ENCODE data around the gene SMIM20. TPM values are rescaled to one million over a fixed set of nuclear protein-coding genes. Genes with fewer than 3 reads are reported as not detected.

The SMIM20 gene
- total and polyA plus RNA-seq, 4 donors: 11.1 to 25.0 (median 20.4) TPM

- H3K27me3 ChIP-seq (ENCODE audit: control insufficient read depth in 4 of 4, insufficient read depth in 4 of 4, low read length in 3 of 4): no peaks in the 10 kb centered on the region
- no peaks in the 10 kb centered on the region for H3K9me3 ChIP-seq (ENCODE audit: control insufficient read depth in 4 of 4, low read length in 3 of 4)
- H3K36me3 ChIP-seq (ENCODE audit: control insufficient read depth in 4 of 4, insufficient read depth in 3 of 4, low read depth in 1 of 4, low read length in 3 of 4): no peaks in the 10 kb centered on the region
- TF ChIP-seq ZBTB33 (IDR thresholded peaks at IDR 0.05): no peak
- TF ChIP-seq YY1 (IDR thresholded peaks at IDR 0.05): no peak
- no peak for TF ChIP-seq SP1 (IDR thresholded peaks at IDR 0.05)
- TF ChIP-seq MAX (IDR thresholded peaks at IDR 0.05): no peak
- no peak for TF ChIP-seq NR2F2 (IDR thresholded peaks at IDR 0.05)
- no peaks in the 10 kb centered on the region for H3K4me1 ChIP-seq (ENCODE audit: control insufficient read depth in 4 of 4, insufficient read depth in 4 of 4, low read length in 3 of 4)
- H3K4me3 ChIP-seq (ENCODE audit: low read depth in 1 of 3, low read length in 3 of 3): no peak overlapping the region
- WGBS: 92% methylated on average over 7 of the region's 7 CpGs
- no peak overlapping the region for H3K9ac ChIP-seq (ENCODE audit: low read depth in 1 of 2, low read length in 2 of 2)
- H3K27ac ChIP-seq (ENCODE audit: low read depth in 1 of 2, low read length in 2 of 2): no peak overlapping the region
- DNase-seq (ENCODE audit: low spot score): no peak
Observed at GRCh38 chr4:25875281-25875745, 38.7 kb upstream of the SMIM20 start.

DNA sequence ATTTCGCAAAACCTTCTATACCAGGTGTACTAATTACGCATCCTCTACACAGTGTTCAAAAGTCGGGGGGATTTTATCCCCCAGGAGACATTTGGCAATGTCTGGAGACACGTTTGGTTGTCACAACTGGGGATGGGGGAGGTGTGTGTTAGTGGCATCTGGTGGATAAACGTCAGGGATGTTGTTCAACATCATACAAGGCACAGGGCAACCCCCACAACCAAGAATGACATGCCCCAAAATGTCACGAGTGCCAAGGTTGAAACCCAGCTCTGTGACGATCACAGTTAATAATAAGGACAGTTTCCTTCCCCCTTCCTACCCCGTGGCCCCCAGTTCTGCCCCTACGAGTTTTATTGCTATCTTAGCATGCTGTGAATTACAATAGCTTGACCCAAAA lies 35.3 kb upstream of the SMIM20 start:
- 56% methylated on average over 9 of the region's 9 CpGs for WGBS
- no peak overlapping the region for H3K27ac ChIP-seq (ENCODE audit: low read depth in 1 of 2, low read length in 2 of 2)
- H3K36me3 ChIP-seq (ENCODE audit: control insufficient read depth in 4 of 4, insufficient read depth in 3 of 4, low read depth in 1 of 4, low read length in 3 of 4): no peaks in the 10 kb centered on the region

DNA sequence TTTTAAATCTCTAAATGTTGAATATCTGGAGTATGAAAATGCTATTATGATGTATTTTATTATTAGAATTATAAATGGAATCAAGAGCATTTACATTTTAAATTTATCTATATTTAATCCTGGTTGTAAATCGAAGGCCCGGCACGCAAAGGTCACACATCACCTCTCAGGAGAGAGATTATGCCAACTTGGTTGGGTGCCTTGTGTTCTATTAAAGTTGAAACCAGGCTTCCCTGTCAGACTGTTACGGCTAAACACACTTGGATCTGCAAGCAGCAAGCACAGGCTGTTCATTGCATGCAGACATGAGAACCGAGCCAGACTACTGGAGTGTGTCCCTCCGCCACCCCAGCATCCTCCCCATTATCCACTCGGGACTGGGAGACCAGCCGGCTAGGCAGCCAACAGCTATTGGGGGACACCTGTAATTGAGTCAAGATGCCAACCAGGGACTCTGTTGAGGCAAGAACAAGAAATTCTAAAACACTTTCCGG lies 34.9 kb upstream of the SMIM20 start:
- Histone ChIP-seq H3K4me3 (ENCODE audit: low read depth in 1 of 3, low read length in 3 of 3) (no peak overlapping the region), H3K4me1 (ENCODE audit: control insufficient read depth in 4 of 4, insufficient read depth in 4 of 4, low read length in 3 of 4) (no peaks in the 10 kb centered on the region), H3K27ac (ENCODE audit: low read depth in 1 of 2, low read length in 2 of 2) (no peak overlapping the region), H3K9ac (ENCODE audit: low read depth in 1 of 2, low read length in 2 of 2) (no peak overlapping the region), H3K27me3 (ENCODE audit: control insufficient read depth in 4 of 4, insufficient read depth in 4 of 4, low read length in 3 of 4) (no peaks in the 10 kb centered on the region), H3K9me3 (ENCODE audit: control insufficient read depth in 4 of 4, low read length in 3 of 4) (no peaks in the 10 kb centered on the region), H3K36me3 (ENCODE audit: control insufficient read depth in 4 of 4, insufficient read depth in 3 of 4, low read depth in 1 of 4, low read length in 3 of 4) (no peaks in the 10 kb centered on the region)
- TF ChIP-seq NR2F2 (IDR thresholded peaks at IDR 0.05): no peak
- TF ChIP-seq JUND (IDR thresholded peaks at IDR 0.05): no peak
- no peak for TF ChIP-seq HNF4A (conservative IDR thresholded peaks at IDR 0.05)
- TF ChIP-seq RAD21 (IDR thresholded peaks at IDR 0.05): no peak
- TF ChIP-seq TAF1 (conservative IDR thresholded peaks at IDR 0.05): no peak
- DNase-seq (ENCODE audit: low spot score): no peak
- WGBS: 84% methylated on average over 9 of the region's 9 CpGs

More for the DNA sequence above, 35.3 kb upstream of the SMIM20 start:
- Histone ChIP-seq H3K9me3 (ENCODE audit: control insufficient read depth in 4 of 4, low read length in 3 of 4) (no peaks in the 10 kb centered on the region), H3K4me1 (ENCODE audit: control insufficient read depth in 4 of 4, insufficient read depth in 4 of 4, low read length in 3 of 4) (no peaks in the 10 kb centered on the region), H3K4me3 (ENCODE audit: low read depth in 1 of 3, low read length in 3 of 3) (no peak overlapping the region), H3K27me3 (ENCODE audit: control insufficient read depth in 4 of 4, insufficient read depth in 4 of 4, low read length in 3 of 4) (no peaks in the 10 kb centered on the region), H3K9ac (ENCODE audit: low read depth in 1 of 2, low read length in 2 of 2) (no peak overlapping the region)
- TF ChIP-seq, protein P1, sequence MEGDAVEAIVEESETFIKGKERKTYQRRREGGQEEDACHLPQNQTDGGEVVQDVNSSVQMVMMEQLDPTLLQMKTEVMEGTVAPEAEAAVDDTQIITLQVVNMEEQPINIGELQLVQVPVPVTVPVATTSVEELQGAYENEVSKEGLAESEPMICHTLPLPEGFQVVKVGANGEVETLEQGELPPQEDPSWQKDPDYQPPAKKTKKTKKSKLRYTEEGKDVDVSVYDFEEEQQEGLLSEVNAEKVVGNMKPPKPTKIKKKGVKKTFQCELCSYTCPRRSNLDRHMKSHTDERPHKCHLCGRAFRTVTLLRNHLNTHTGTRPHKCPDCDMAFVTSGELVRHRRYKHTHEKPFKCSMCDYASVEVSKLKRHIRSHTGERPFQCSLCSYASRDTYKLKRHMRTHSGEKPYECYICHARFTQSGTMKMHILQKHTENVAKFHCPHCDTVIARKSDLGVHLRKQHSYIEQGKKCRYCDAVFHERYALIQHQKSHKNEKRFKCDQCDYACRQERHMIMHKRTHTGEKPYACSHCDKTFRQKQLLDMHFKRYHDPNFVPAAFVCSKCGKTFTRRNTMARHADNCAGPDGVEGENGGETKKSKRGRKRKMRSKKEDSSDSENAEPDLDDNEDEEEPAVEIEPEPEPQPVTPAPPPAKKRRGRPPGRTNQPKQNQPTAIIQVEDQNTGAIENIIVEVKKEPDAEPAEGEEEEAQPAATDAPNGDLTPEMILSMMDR (IDR thresholded peaks at IDR 0.05; ENCODE audit: low read depth, low read length, missing input control): no peak
- TF ChIP-seq MAX (IDR thresholded peaks at IDR 0.05) (no peak), EGR1 (IDR thresholded peaks at IDR 0.05; ENCODE audit: low read depth in 2 of 2) (no peak)
- DNase-seq (ENCODE audit: low spot score): no peak

Measured in liver (tissue), 9 donors.